HS-5 (cell line): ENCODE results near the gene PARN.
A peak's percentile ranks its signal among the peaks of the same experiment; 100 is the strongest.
"Not testable (repeated sequence)": the region's sequence is repeated elsewhere in the genome, so short reads cannot be mapped to it uniquely, and the experiment has no call there.

Experiments used
- DNase-seq: peaks from one replicate; pipeline ENCODE4 v3.0.0-alpha.2; 2012; ENCODE audit warnings: low read depth

The PARN gene

GRCh38 chr16:14437426-14437825 lies 192.6 kb downstream of the PARN start:
- DNase-seq = no peak

- DNase-seq = no peak
Measured at GRCh38 chr16:14436401-14436955, 193.6 kb downstream of the PARN start.

- DNase-seq = no peak
Measured at GRCh38 chr16:14434860-14435259, 195.2 kb downstream of the PARN start.

GRCh38 chr16:14428971-14429637 lies 201.0 kb downstream of the PARN start:
- not testable (repeated sequence) for DNase-seq

GRCh38 chr16:14428043-14428442 lies 202.0 kb downstream of the PARN start:
- DNase-seq = no peak

- no peak for DNase-seq
Measured at GRCh38 chr16:14427371-14427948, 202.6 kb downstream of the PARN start.

- no peak for DNase-seq
Measured at GRCh38 chr16:14424595-14424994, 205.5 kb downstream of the PARN start.

GRCh38 chr16:14423344-14423743 lies 206.7 kb downstream of the PARN start:
- no peak for DNase-seq

- no peak for DNase-seq
Measured at GRCh38 chr16:14420721-14421488, 209.2 kb downstream of the PARN start.

GRCh38 chr16:14420243-14420642 lies 209.8 kb downstream of the PARN start:
- DNase-seq = not testable (repeated sequence)

- DNase-seq = no peak
Measured at GRCh38 chr16:14419817-14420216, 210.2 kb downstream of the PARN start.

GRCh38 chr16:14418795-14419225 lies 211.2 kb downstream of the PARN start:
- DNase-seq = no peak

- DNase-seq = no peak
Measured at GRCh38 chr16:14416184-14416583, 213.9 kb downstream of the PARN start.

GRCh38 chr16:14415291-14415690 lies 214.8 kb downstream of the PARN start:
- DNase-seq = no peak

GRCh38 chr16:14409563-14409962 lies 220.5 kb downstream of the PARN start:
- DNase-seq = peak; percentile 85

GRCh38 chr16:14407786-14408399 lies 222.2 kb downstream of the PARN start:
- DNase-seq = no peak

- no peak for DNase-seq
Measured at GRCh38 chr16:14405611-14406537, 224.2 kb downstream of the PARN start.

GRCh38 chr16:14403001-14403389 lies 227.1 kb downstream of the PARN start:
- DNase-seq = not testable (repeated sequence)

GRCh38 chr16:14402114-14403000 lies 227.7 kb downstream of the PARN start:
- DNase-seq = not testable (repeated sequence)

- not testable (repeated sequence) for DNase-seq
Measured at GRCh38 chr16:14401711-14402061, 228.4 kb downstream of the PARN start.
